SK-N-SH treated with all-trans-retinoic acid at 6 μM for 48 hours (cell line): ENCODE results near the gene HIGD2A.

Experiments used
- ATAC-seq: fragments of 200-7000 bp; cut with Tn5 transposase; 3 replicates; pipeline ENCODE4 v1.9.1; 2020; ENCODE audit warnings: mild to moderate bottlenecking, moderate library complexity
- ARNTL ChIP-seq: fragments of 450-650 bp; formaldehyde crosslinking; IDR thresholded peaks from 2 replicates; pipeline ENCODE4 v1.5.0; 2020; ENCODE audit warnings: low read depth, mild to moderate bottlenecking, moderate library complexity, borderline replicate concordance
- BACH2 ChIP-seq: fragments of 250-450 bp; sonication (Bioruptor Pico); IDR thresholded peaks from 2 replicates; pipeline ENCODE4 v1.9.0; 2021; ENCODE audit warnings: mild to moderate bottlenecking, borderline replicate concordance
- CREB5 ChIP-seq: fragments of 250-450 bp; sonication (Bioruptor Pico); IDR thresholded peaks from 2 replicates; pipeline ENCODE4 v1.5.1; 2020; ENCODE audit warnings: low read depth, mild to moderate bottlenecking, moderate library complexity
- CSDC2 ChIP-seq: fragments of 250-450 bp; sonication (Bioruptor Pico); IDR thresholded peaks from 2 replicates; pipeline ENCODE4 v1.5.0; 2020; ENCODE audit warnings: mild to moderate bottlenecking, moderate library complexity
- CSRNP3 ChIP-seq: fragments of 250-450 bp; sonication (Bioruptor Pico); IDR thresholded peaks from 2 replicates; pipeline ENCODE4 v1.5.1; 2021; ENCODE audit warnings: mild to moderate bottlenecking, moderate library complexity
- ESRRG ChIP-seq: fragments of 250-450 bp; sonication (Bioruptor Pico); IDR thresholded peaks from 2 replicates; pipeline ENCODE4 v1.6.1; 2021; ENCODE audit warnings: mild to moderate bottlenecking
- GLIS3 ChIP-seq: fragments of 250-450 bp; sonication (Bioruptor Pico); IDR thresholded peaks from 2 replicates; pipeline ENCODE4 v1.5.0; 2020; ENCODE audit warnings: mild to moderate bottlenecking, moderate library complexity
- ISL1 ChIP-seq: fragments of 250-450 bp; sonication (Bioruptor Pico); IDR thresholded peaks from 2 replicates; pipeline ENCODE4 v2.1.2; 2022; ENCODE audit warnings: mild to moderate bottlenecking, moderate library complexity
- OSR1 ChIP-seq: fragments of 250-450 bp; sonication (Bioruptor Pico); IDR thresholded peaks from 2 replicates; pipeline ENCODE4 v1.8.0; 2022; ENCODE audit warnings: moderate library complexity, mild to moderate bottlenecking, inconsistent platforms
- PATZ1 ChIP-seq: fragments of 250-450 bp; sonication (Bioruptor Pico); IDR thresholded peaks from 2 replicates; pipeline ENCODE4 v1.8.0; 2020; ENCODE audit warnings: mild to moderate bottlenecking, moderate library complexity, borderline replicate concordance
- POU6F1 ChIP-seq: fragments of 250-450 bp; sonication (Bioruptor Pico); IDR thresholded peaks from 2 replicates; pipeline ENCODE4 v1.8.0; 2021; ENCODE audit warnings: low read depth, mild to moderate bottlenecking, moderate library complexity, borderline replicate concordance
- PPARA ChIP-seq: fragments of 250-450 bp; sonication (Bioruptor Pico); IDR thresholded peaks from 2 replicates; pipeline ENCODE4 v1.5.0; 2020; ENCODE audit warnings: mild to moderate bottlenecking, borderline replicate concordance
- RARB ChIP-seq: fragments of 250-450 bp; sonication (Bioruptor Pico); IDR thresholded peaks from 2 replicates; pipeline ENCODE4 v1.8.0; 2021; ENCODE audit warnings: mild to moderate bottlenecking, moderate library complexity
- SNAI2 ChIP-seq: fragments of 250-450 bp; sonication (Bioruptor Pico); IDR thresholded peaks from 2 replicates; pipeline ENCODE4 v1.5.0; 2020; ENCODE audit warnings: mild to moderate bottlenecking, moderate library complexity
- TCF4 ChIP-seq: fragments of 250-450 bp; sonication (Bioruptor Pico); IDR thresholded peaks from 2 replicates; pipeline ENCODE4 v1.8.0; 2021; ENCODE audit warnings: mild to moderate bottlenecking, moderate library complexity, borderline replicate concordance
- TOX ChIP-seq: fragments of 250-450 bp; sonication (Bioruptor Pico); IDR thresholded peaks from 2 replicates; pipeline ENCODE4 v1.8.0; 2021; ENCODE audit warnings: mild to moderate bottlenecking, moderate library complexity, borderline replicate concordance
- ZC3H10 ChIP-seq: fragments of 250-450 bp; sonication (Bioruptor Pico); IDR thresholded peaks from 2 replicates; pipeline ENCODE4 v1.5.1; 2021; ENCODE audit warnings: mild to moderate bottlenecking, moderate library complexity
- ZFP3 ChIP-seq: fragments of 250-450 bp; sonication (Bioruptor Pico); IDR thresholded peaks from 2 replicates; pipeline ENCODE4 v1.5.0; 2020; ENCODE audit warnings: mild to moderate bottlenecking, moderate library complexity
- ZFP30 ChIP-seq: fragments of 450-650 bp; formaldehyde crosslinking; IDR thresholded peaks from 2 replicates; pipeline ENCODE4 v1.5.0; 2022; ENCODE audit warnings: mild to moderate bottlenecking, moderate library complexity
- ZNF565 ChIP-seq: fragments of 450-650 bp; formaldehyde crosslinking; conservative IDR thresholded peaks from 2 replicates; pipeline ENCODE4 v1.5.0; 2020; ENCODE audit warnings: low read depth, mild to moderate bottlenecking, moderate library complexity

The HIGD2A gene

GRCh38 chr5:176383961-176384360 is 4.6 kb upstream of the HIGD2A start:
- TF ChIP-seq TCF4 (CRISPR knock-in tag) = no peak
- no peak for ATAC-seq

- ATAC-seq = no peak
- TF ChIP-seq OSR1 (CRISPR knock-in tag) (no peak), ZNF565 (no peak), POU6F1 (no peak), ZFP30 (no peak), ESRRG (CRISPR knock-in tag) (no peak), GLIS3 (CRISPR knock-in tag) (no peak), CREB5 (CRISPR knock-in tag) (no peak), RARB (CRISPR knock-in tag) (no peak), TCF4 (CRISPR knock-in tag) (no peak), PATZ1 (CRISPR knock-in tag) (no peak), CSRNP3 (CRISPR knock-in tag) (no peak)
Observed at GRCh38 chr5:176384366-176384930, 4.1 kb upstream of the HIGD2A start.

- ATAC-seq = no peak
- TF ChIP-seq ISL1 (CRISPR knock-in tag) (no peak), BACH2 (CRISPR knock-in tag) (no peak), ESRRG (CRISPR knock-in tag) (no peak), POU6F1 (no peak), ARNTL (no peak), GLIS3 (CRISPR knock-in tag) (no peak)
Observed at GRCh38 chr5:176384991-176385390, 3.6 kb upstream of the HIGD2A start.

- TF ChIP-seq ESRRG (CRISPR knock-in tag) (no peak), ZFP3 (CRISPR knock-in tag) (no peak), SNAI2 (no peak), PPARA (no peak), CSDC2 (CRISPR knock-in tag) (no peak), GLIS3 (CRISPR knock-in tag) (no peak), BACH2 (CRISPR knock-in tag) (no peak), CSRNP3 (CRISPR knock-in tag) (no peak), PATZ1 (CRISPR knock-in tag) (no peak), ZC3H10 (CRISPR knock-in tag) (no peak), TOX (CRISPR knock-in tag) (no peak), ISL1 (CRISPR knock-in tag) (no peak), OSR1 (CRISPR knock-in tag) (no peak), ARNTL (no peak), CREB5 (CRISPR knock-in tag) (no peak), ZFP30 (no peak)
- ATAC-seq = no peak
Observed at GRCh38 chr5:176386491-176386890, 2.1 kb upstream of the HIGD2A start.
